K562 (cell line): ENCODE results near the gene TTC38.

Experiments used
- CHD2 ChIP-seq: IDR thresholded peaks from 2 replicates; pipeline ENCODE4 v1.6.1; 2011; ENCODE audit warnings: low read depth, low read length
- HMG20B ChIP-seq: fragments of 250-450 bp; sonication (Bioruptor Pico); IDR thresholded peaks from 2 replicates; pipeline ENCODE4 v1.5.0; 2021; ENCODE audit warnings: mild to moderate bottlenecking
- MAX ChIP-seq: sonication (generic); formaldehyde crosslinking; IDR thresholded peaks from 2 replicates; pipeline ENCODE4 v1.9.0; 2022; ENCODE audit warnings: mild to moderate bottlenecking, missing genetic modification reagents
- POLR2AphosphoS5 ChIP-seq: IDR thresholded peaks from 2 replicates; pipeline ENCODE4 v1.6.1; 2011; ENCODE audit warnings: mild to moderate bottlenecking, low read depth, low read length, moderate library complexity; ENCODE audit not compliant: control insufficient read depth, insufficient read depth

- no peak for TF ChIP-seq HMG20B (CRISPR knock-in tag)
- no peak for TF ChIP-seq CHD2
- no peak for TF ChIP-seq POLR2AphosphoS5
- no peak for TF ChIP-seq MAX (CRISPR knock-in tag)
These were observed 32.7 kb downstream of the TTC38 start for GRCh38 chr22:46300491-46300890.
